Measurements from ENCODE around the gene GULP1.

- TF ChIP-seq CTCF (conservative IDR thresholded peaks at IDR 0.05; ENCODE audit: low read depth in 2 of 2) (no peak), REST (IDR thresholded peaks at IDR 0.05; ENCODE audit: unreplicated experiment) (no peak), POLR2AphosphoS5 (IDR thresholded peaks at IDR 0.05; ENCODE audit: low read depth) (no peak), EZH2 (IDR thresholded peaks at IDR 0.05; ENCODE audit: low read depth, unreplicated experiment) (no peak), EZH2phosphoT487 (IDR thresholded peaks at IDR 0.05; ENCODE audit: unreplicated experiment) (no peak), CREB1 (CRISPR knock-in tag; IDR thresholded peaks at IDR 0.05; ENCODE audit: low read depth) (no peak), ZNF331 (CRISPR knock-in tag; IDR thresholded peaks at IDR 0.05; ENCODE audit: low read depth) (no peak), ZNF114 (CRISPR knock-in tag; IDR thresholded peaks at IDR 0.05) (no peak), JUNB (IDR thresholded peaks at IDR 0.05; ENCODE audit: unreplicated experiment) (no peak), ZNF462 (CRISPR knock-in tag; IDR thresholded peaks at IDR 0.05) (no peak), ETS1 (IDR thresholded peaks at IDR 0.05) (no peak), NANOG (IDR thresholded peaks at IDR 0.05; ENCODE audit: borderline replicate concordance) (no peak)
These were observed 36.0 kb downstream of the GULP1 start for GRCh38 chr2:188327518-188328213.

Data from GM23338 (cell line).